K562 (cell line): ENCODE results near the gene KRT82. TPM values are rescaled to one million over a fixed set of nuclear protein-coding genes. Genes with fewer than 3 reads are reported as not detected.

Experiments used
- ATAC-seq: fragments of 200-7000 bp; cut with Tn5 transposase; 3 replicates; pipeline ENCODE4 v1.9.1; 2020; ENCODE audit warnings: moderate library complexity
- BruUV-seq: library from RNA; stranded (reverse); fragments of 400-500 nt; replicated peaks from 2 replicates; lab custom pipeline; 2021; lab: Mats Ljungman, UMichigan
- CTCF ChIA-PET: fragments of 300-600 bp; formaldehyde crosslinking; extraction: SDS; loops from one replicate; lab custom pipeline; 2021; ENCODE audit warnings: low intra/inter-chr PET ratio; lab: Yijun Ruan, JAX
- POLR2A ChIA-PET: fragments of 300-600, 350-650 bp; sonication (Branson Sonifier 250); formaldehyde crosslinking; extraction: SDS; loops from one replicate; lab custom pipeline; 2021; ENCODE audit warnings: antibody characterized with exemption, inconsistent platforms; lab: Yijun Ruan, JAX
- DNase-seq, 4 experiments: peaks; one replicate each; pipeline versions ENCODE4 v3.0.0 to v3.0.0-alpha.2; 2011 to 2018; ENCODE audit warnings: low spot score in 3 of 4, mixed read lengths in 3 of 4; ENCODE audit errors: extremely low read depth in 1 of 4
- FAIRE-seq: peaks from 2 replicates; lab custom pipeline; 2011; peaks lifted over from hg19 to GRCh38; lab: Jason Lieb, UNC
- H2AFZ ChIP-seq: 2 replicates; pipeline ENCODE4 v1.6.0; 2011; ENCODE audit warnings: low read depth, low read length, control low read depth, inconsistent platforms
- H3K27ac ChIP-seq: fragments of 200-600 bp; 3 replicates; pipeline ENCODE4 v1.8.0; 2011; ENCODE audit warnings: low read depth, mild to moderate bottlenecking, control low read depth, inconsistent platforms, low read length, moderate library complexity, mixed read lengths; ENCODE audit errors: extremely low read depth
- H3K27me3 ChIP-seq, 2 experiments: fragments of 300-600 bp in 1 of 2; 2 replicates in 1 of 2; 3 replicates in 1 of 2; pipeline versions ENCODE4 v1.6.0 to v1.8.0; 2011; ENCODE audit warnings: inconsistent platforms in 2 of 2, low read length in 2 of 2, mild to moderate bottlenecking in 1 of 2, mixed read lengths in 1 of 2, moderate library complexity in 1 of 2; ENCODE audit not compliant: control insufficient read depth in 2 of 2, insufficient read depth in 2 of 2
- H3K36me3 ChIP-seq: fragments of 300-600 bp; 3 replicates; pipeline ENCODE4 v1.8.0; 2011; ENCODE audit warnings: mild to moderate bottlenecking, low read length, inconsistent platforms; ENCODE audit not compliant: control insufficient read depth, insufficient read depth
- H3K4me1 ChIP-seq, 2 experiments: fragments of 200-600 bp in 1 of 2; replicated peaks in 1 of 2; 2 replicates in 1 of 2; 3 replicates in 1 of 2; pipeline versions ENCODE4 v1.5.1 to v1.8.0; 2011; ENCODE audit warnings: inconsistent platforms in 2 of 2, low read length in 2 of 2, mild to moderate bottlenecking in 1 of 2, mixed read lengths in 1 of 2, moderate library complexity in 1 of 2; ENCODE audit not compliant: control insufficient read depth in 2 of 2, insufficient read depth in 2 of 2
- H3K4me2 ChIP-seq: 2 replicates; pipeline ENCODE4 v1.6.1; 2011; ENCODE audit warnings: low read length, control low read depth, inconsistent platforms, mixed read lengths; ENCODE audit not compliant: insufficient read depth
- H3K4me3 ChIP-seq: fragments of 200-600 bp; sonication (generic), shearing (Covaris generic); 2 replicates; pipeline ENCODE4 v1.5.1; 2016; ENCODE audit warnings: control low read depth, inconsistent platforms
- H3K79me2 ChIP-seq: fragments of 200-600 bp; 3 replicates; pipeline ENCODE4 v1.8.0; 2011; ENCODE audit warnings: low read length, inconsistent platforms; ENCODE audit not compliant: control insufficient read depth, insufficient read depth
- H3K9ac ChIP-seq, 2 experiments: 2 replicates each; pipeline versions ENCODE4 v1.6.0 to v1.6.1; 2011; ENCODE audit warnings: low read depth in 2 of 2, low read length in 2 of 2, control low read depth in 1 of 2, inconsistent platforms in 1 of 2, mild to moderate bottlenecking in 1 of 2, mixed read lengths in 1 of 2; ENCODE audit not compliant: insufficient read depth in 1 of 2
- H3K9me1 ChIP-seq: one replicate; pipeline ENCODE4 v1.6.0; 2011; ENCODE audit warnings: inconsistent platforms, mild to moderate bottlenecking, low read length, moderate library complexity; ENCODE audit not compliant: control insufficient read depth, insufficient read depth
- H3K9me3 ChIP-seq: replicated peaks from 2 replicates; pipeline ENCODE4 v1.5.1; 2011; ENCODE audit warnings: low read depth, low read length, inconsistent platforms; ENCODE audit not compliant: control insufficient read depth, insufficient read depth
- H4K20me1 ChIP-seq: replicated peaks from 2 replicates; pipeline ENCODE4 v1.6.1; 2011; ENCODE audit warnings: low read length, inconsistent platforms, mixed read lengths; ENCODE audit not compliant: control insufficient read depth, insufficient read depth
- CHD1 ChIP-seq: fragments of 200-600 bp; sonication (generic); IDR thresholded peaks from one replicate; pipeline ENCODE4 v1.6.1; 2012; ENCODE audit warnings: mild to moderate bottlenecking, moderate library complexity, low read length, inconsistent platforms
- DDX20 ChIP-seq: fragments of 450-650 bp; IDR thresholded peaks from 2 replicates; pipeline ENCODE4 v1.6.1; 2016; ENCODE audit warnings: missing genetic modification characterization, low read depth, mild to moderate bottlenecking, missing compliant biosample characterization, moderate library complexity
- EP400 ChIP-seq: fragments of 450-650 bp; IDR thresholded peaks from 2 replicates; pipeline ENCODE4 v1.6.1; 2017; ENCODE audit warnings: antibody characterized with exemption, mild to moderate bottlenecking, moderate library complexity
- KLF6 ChIP-seq: fragments of 250-450 bp; sonication (Bioruptor Pico); IDR thresholded peaks from 2 replicates; pipeline ENCODE4 v1.4.0; 2020; ENCODE audit warnings: mild to moderate bottlenecking, moderate library complexity, borderline replicate concordance
- RAD51 ChIP-seq: fragments of 450-650 bp; IDR thresholded peaks from 2 replicates; pipeline ENCODE4 v1.7.1; 2016; ENCODE audit warnings: low read depth, mild to moderate bottlenecking, borderline replicate concordance
- SETDB1 ChIP-seq: IDR thresholded peaks from one replicate; pipeline ENCODE4 v1.6.1; 2012; ENCODE audit warnings: low read length, control low read depth, inconsistent platforms
- ZBTB1 ChIP-seq: sonication (generic); formaldehyde crosslinking; IDR thresholded peaks from 2 replicates; pipeline ENCODE4 v1.8.1; 2023; ENCODE audit warnings: missing genetic modification reagents, low read depth, mild to moderate bottlenecking, borderline replicate concordance
- ZC3H8 ChIP-seq: fragments of 450-650 bp; IDR thresholded peaks from 2 replicates; pipeline ENCODE4 v1.6.1; 2017
- ZKSCAN8 ChIP-seq: fragments of 200-800 bp; sonication (Bioruptor generic); IDR thresholded peaks from 2 replicates; pipeline ENCODE4 v1.6.1; 2016; ENCODE audit warnings: missing genetic modification characterization, missing compliant biosample characterization
- ZNF121 ChIP-seq: sonication (generic); formaldehyde crosslinking; conservative IDR thresholded peaks from 2 replicates; pipeline ENCODE4 v1.8.0; 2022; ENCODE audit warnings: missing genetic modification reagents
- ZNF3 ChIP-seq: fragments of 250-450 bp; sonication (Bioruptor Pico); IDR thresholded peaks from 2 replicates; pipeline ENCODE4 v1.5.0; 2021; ENCODE audit warnings: mild to moderate bottlenecking, moderate library complexity
- ZNF699 ChIP-seq: fragments of 250-450 bp; sonication (Bioruptor Pico); IDR thresholded peaks from 2 replicates; pipeline ENCODE4 v1.8.0; 2021; ENCODE audit warnings: mild to moderate bottlenecking, moderate library complexity; ENCODE audit not compliant: insufficient replicate concordance
- WGBS: fragments of 100-300 bp; shearing (Covaris generic); methylation state at CpG from one replicate; pipeline ENCODE4 v1.1.6; 2016; ENCODE audit warnings: low coverage, mixed read lengths; ENCODE audit not compliant: insufficient coverage; ENCODE audit errors: missing lambda C conversion rate; 5-methylcytosine and 5-hydroxymethylcytosine counted together
- in situ Hi-C: fragments of 300-500 bp; cut with MboI; formaldehyde crosslinking; loops from 4 replicates; pipeline ENCODE4 v1.15.0; 2018; ENCODE audit warnings: inconsistent platforms, mixed read lengths
- intact Hi-C: fragments of 100-400 bp; cut with micrococcal nuclease; formaldehyde crosslinking; loops from 2 replicates; pipeline ENCODE4 v1.14.2; 2022
- polyA plus RNA-seq, 8 experiments: library from polyadenylated mRNA; depleted of rRNA in 4 of 8; stranded (reverse) in 5 of 8; unstranded in 3 of 8; fragments of >200 nt; fragmentation: Nextera tagmentation in 2 of 8; fragmentation: Illumina TruSeq in 1 of 8; extraction: Ambion mirVana in 2 of 8; extraction: Trizol in 1 of 8; gene quantifications; 2 replicates each; pipeline versions ENCODE4 v1.2.1 to v1.2.3, GENCODE V29; 2011 to 2014; ENCODE audit warnings: inconsistent platforms in 1 of 8, missing spikeins in 1 of 8
- total RNA-seq, 7 experiments: library from RNA; depleted of rRNA in 6 of 7; stranded (reverse); fragments of >200 nt in 6 of 7; fragmentation: Illumina TruSeq in 2 of 7; extraction: Trizol in 2 of 7; gene quantifications; 2 replicates each; pipeline versions ENCODE4 v1.2.1 to v1.2.3, GENCODE V29; 2011 to 2021; ENCODE audit warnings: low replicate concordance in 1 of 7
- TF ChIP-seq, protein P1 (sequence below): fragments of 250-450 bp; sonication (Bioruptor Pico); IDR thresholded peaks from 2 replicates; pipeline ENCODE4 v1.4.0; 2020; ENCODE audit warnings: mild to moderate bottlenecking
- TF ChIP-seq, protein P2 (sequence below): fragments of 250-450 bp; sonication (Bioruptor Pico); IDR thresholded peaks from 2 replicates; pipeline ENCODE4 v1.8.0; 2021; ENCODE audit warnings: moderate library complexity, mild to moderate bottlenecking, inconsistent platforms
- TF ChIP-seq, protein P3 (sequence below), 3 experiments: fragments of 200-800 bp in 1 of 3; fragments of 250-450 bp in 1 of 3; fragments of 450-650 bp in 1 of 3; sonication (Bioruptor Pico) in 1 of 3; sonication (Bioruptor generic) in 1 of 3; formaldehyde crosslinking in 1 of 3; IDR thresholded peaks; 2 replicates each; pipeline versions ENCODE4 v1.6.1 to v1.8.0; 2016 to 2022; ENCODE audit warnings: mild to moderate bottlenecking in 2 of 3, missing genetic modification characterization in 2 of 3, missing compliant biosample characterization in 1 of 3, moderate library complexity in 1 of 3
- TF ChIP-seq, protein P4 (sequence below), 3 experiments: fragments of 200-800 bp in 1 of 3; sonication (Bioruptor generic) in 1 of 3; sonication (generic) in 1 of 3; formaldehyde crosslinking in 1 of 3; IDR thresholded peaks; 2 replicates each; pipeline versions ENCODE4 v1.6.1 to v1.8.0; 2016 to 2022; ENCODE audit warnings: mild to moderate bottlenecking in 2 of 3, missing compliant biosample characterization in 2 of 3, missing genetic modification characterization in 2 of 3, missing genetic modification reagents in 1 of 3

KRT82 gene
- total and polyA plus RNA-seq, 9 of the 15 experiments (the other 6 are each of a cell fraction or from before 2014, with no cell fraction given) = not detected

DNA sequence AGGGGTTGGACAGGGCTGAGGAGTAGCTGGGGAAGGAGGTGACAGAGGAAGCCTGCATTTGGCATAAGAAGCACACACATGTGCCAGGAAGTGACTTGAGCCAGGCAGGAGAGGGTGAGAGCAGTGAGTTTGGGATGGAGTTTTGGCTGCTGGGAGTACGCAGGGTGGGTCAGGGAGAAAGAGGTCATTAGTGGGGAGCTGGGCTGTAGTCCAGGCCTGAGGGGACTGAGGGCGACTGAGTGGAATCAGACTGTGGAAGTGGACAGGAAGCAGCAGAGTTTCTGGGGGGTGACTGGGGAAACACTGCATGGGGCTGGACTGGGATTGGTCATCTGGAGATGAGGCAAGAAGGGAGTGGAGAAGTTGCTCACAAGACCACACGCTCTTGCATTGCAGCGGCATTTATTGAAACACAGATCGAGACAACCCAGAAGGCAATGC, 46.5 kb downstream of the KRT82 start:
- no peaks in the 10 kb centered on the region for H3K9me1 ChIP-seq
- no peak overlapping the region for H3K27ac ChIP-seq
- no peak overlapping the region for H2AFZ ChIP-seq
- H3K79me2 ChIP-seq = no peaks in the 10 kb centered on the region
- no peak for DNase-seq
- 3% methylated on average over 5 of the region's 5 CpGs for WGBS
- no TSS peak for BruUV-seq
- intact Hi-C loops = loop anchor here (10.0 kb wide), 1 partner anchor 205 kb away; no protein-coding TSS in a partner anchor
- no peaks in the 10 kb centered on the region for H3K36me3 ChIP-seq
- no peaks in the 10 kb centered on the region for H3K4me1 ChIP-seq
- in situ Hi-C loops = no loop called here
- H4K20me1 ChIP-seq = peaks cover 5% of the 10 kb centered on the region; the same call in 1 of the 2 replicates
- no peak overlapping the region for H3K4me2 ChIP-seq
- H3K4me3 ChIP-seq = no peak overlapping the region
- no peak for FAIRE-seq
- ChIA-PET POLR2A (no interaction called here), CTCF (no interaction called here)
- H3K27me3 ChIP-seq = peaks cover 6 to 54% of the 10 kb centered on the region in 2 experiments; a peak in 4 of 5 replicates
- ATAC-seq = no peak
- no peaks in the 10 kb centered on the region for H3K9me3 ChIP-seq
- no peak overlapping the region for H3K9ac ChIP-seq
- no peak for TF ChIP-seq ZNF121 (CRISPR knock-in tag)
- no peak for TF ChIP-seq ZNF699 (CRISPR knock-in tag)
- TF ChIP-seq CHD1 = no peak
- no peak for TF ChIP-seq KLF6 (CRISPR knock-in tag)
- TF ChIP-seq, protein P1, sequence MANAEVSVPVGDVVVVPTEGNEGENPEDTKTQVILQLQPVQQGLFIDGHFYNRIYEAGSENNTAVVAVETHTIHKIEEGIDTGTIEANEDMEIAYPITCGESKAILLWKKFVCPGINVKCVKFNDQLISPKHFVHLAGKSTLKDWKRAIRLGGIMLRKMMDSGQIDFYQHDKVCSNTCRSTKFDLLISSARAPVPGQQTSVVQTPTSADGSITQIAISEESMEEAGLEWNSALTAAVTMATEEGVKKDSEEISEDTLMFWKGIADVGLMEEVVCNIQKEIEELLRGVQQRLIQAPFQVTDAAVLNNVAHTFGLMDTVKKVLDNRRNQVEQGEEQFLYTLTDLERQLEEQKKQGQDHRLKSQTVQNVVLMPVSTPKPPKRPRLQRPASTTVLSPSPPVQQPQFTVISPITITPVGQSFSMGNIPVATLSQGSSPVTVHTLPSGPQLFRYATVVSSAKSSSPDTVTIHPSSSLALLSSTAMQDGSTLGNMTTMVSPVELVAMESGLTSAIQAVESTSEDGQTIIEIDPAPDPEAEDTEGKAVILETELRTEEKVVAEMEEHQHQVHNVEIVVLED = no peak
- TF ChIP-seq, protein P2, sequence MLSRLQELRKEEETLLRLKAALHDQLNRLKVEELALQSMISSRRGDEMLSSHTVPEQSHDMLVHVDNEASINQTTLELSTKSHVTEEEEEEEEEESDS = no peak
- TF ChIP-seq ZKSCAN8 (CRISPR knock-in tag) = no peak
- no peak for TF ChIP-seq RAD51
- TF ChIP-seq DDX20 (tag) = no peak
- no peak for TF ChIP-seq ZBTB1 (CRISPR knock-in tag)
- TF ChIP-seq SETDB1 = no peak
- TF ChIP-seq, protein P3, sequence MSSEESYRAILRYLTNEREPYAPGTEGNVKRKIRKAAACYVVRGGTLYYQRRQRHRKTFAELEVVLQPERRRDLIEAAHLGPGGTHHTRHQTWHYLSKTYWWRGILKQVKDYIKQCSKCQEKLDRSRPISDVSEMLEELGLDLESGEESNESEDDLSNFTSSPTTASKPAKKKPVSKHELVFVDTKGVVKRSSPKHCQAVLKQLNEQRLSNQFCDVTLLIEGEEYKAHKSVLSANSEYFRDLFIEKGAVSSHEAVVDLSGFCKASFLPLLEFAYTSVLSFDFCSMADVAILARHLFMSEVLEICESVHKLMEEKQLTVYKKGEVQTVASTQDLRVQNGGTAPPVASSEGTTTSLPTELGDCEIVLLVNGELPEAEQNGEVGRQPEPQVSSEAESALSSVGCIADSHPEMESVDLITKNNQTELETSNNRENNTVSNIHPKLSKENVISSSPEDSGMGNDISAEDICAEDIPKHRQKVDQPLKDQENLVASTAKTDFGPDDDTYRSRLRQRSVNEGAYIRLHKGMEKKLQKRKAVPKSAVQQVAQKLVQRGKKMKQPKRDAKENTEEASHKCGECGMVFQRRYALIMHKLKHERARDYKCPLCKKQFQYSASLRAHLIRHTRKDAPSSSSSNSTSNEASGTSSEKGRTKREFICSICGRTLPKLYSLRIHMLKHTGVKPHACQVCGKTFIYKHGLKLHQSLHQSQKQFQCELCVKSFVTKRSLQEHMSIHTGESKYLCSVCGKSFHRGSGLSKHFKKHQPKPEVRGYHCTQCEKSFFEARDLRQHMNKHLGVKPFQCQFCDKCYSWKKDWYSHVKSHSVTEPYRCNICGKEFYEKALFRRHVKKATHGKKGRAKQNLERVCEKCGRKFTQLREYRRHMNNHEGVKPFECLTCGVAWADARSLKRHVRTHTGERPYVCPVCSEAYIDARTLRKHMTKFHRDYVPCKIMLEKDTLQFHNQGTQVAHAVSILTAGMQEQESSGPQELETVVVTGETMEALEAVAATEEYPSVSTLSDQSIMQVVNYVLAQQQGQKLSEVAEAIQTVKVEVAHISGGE (CRISPR knock-in tag; IDR thresholded peaks at IDR 0.05) = no peak
- TF ChIP-seq EP400 = no peak
- TF ChIP-seq, protein P4, sequence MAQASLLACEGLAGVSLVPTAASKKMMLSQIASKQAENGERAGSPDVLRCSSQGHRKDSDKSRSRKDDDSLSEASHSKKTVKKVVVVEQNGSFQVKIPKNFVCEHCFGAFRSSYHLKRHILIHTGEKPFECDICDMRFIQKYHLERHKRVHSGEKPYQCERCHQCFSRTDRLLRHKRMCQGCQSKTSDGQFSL (CRISPR knock-in tag; IDR thresholded peaks at IDR 0.05) = no peak
- TF ChIP-seq, protein P4 (tag; IDR thresholded peaks at IDR 0.05) = no peak
- no peak for TF ChIP-seq ZNF3
- no peak for TF ChIP-seq ZC3H8
